IPS DF 6.9 (cell line): ENCODE results near the gene NAPB.
"Not testable (repeated sequence)": the region's sequence is repeated elsewhere in the genome, so short reads cannot be mapped to it uniquely, and the experiment has no call there.

Source experiments
- DNase-seq: peaks from one replicate; pipeline ENCODE4 v3.0.0-alpha.2; 2013; ENCODE audit warnings: low read depth, low spot score
- H3K27ac ChIP-seq: one replicate; pipeline ENCODE4 v1.5.1; 2013; ENCODE audit warnings: low read length, control low read depth
- H3K27me3 ChIP-seq: 2 replicates; pipeline ENCODE4 v1.6.1; 2013; ENCODE audit warnings: mild to moderate bottlenecking, low read length; ENCODE audit not compliant: control insufficient read depth, insufficient read depth
- H3K36me3 ChIP-seq: 2 replicates; pipeline ENCODE4 v1.6.1; 2013; ENCODE audit warnings: low read length; ENCODE audit not compliant: control insufficient read depth, insufficient read depth
- H3K4me1 ChIP-seq: 2 replicates; pipeline ENCODE4 v1.6.1; 2013; ENCODE audit warnings: low read length; ENCODE audit not compliant: control insufficient read depth, insufficient read depth
- H3K4me3 ChIP-seq: 2 replicates; pipeline ENCODE4 v1.5.1; 2013; ENCODE audit warnings: mild to moderate bottlenecking, low read length
- H3K9me3 ChIP-seq: 2 replicates; pipeline ENCODE4 v1.6.1; 2013; ENCODE audit warnings: low read length, inconsistent platforms; ENCODE audit not compliant: control insufficient read depth, insufficient read depth
- WGBS: extraction: QIAGEN DNeasy Blood & Tissue Kit; methylation state at CpG from one replicate; pipeline ENCODE4 v1.1.7; 2013; ENCODE audit warnings: mixed read lengths, missing lambda C conversion rate; ENCODE audit not compliant: insufficient read length, insufficient coverage; 5-methylcytosine and 5-hydroxymethylcytosine counted together

NAPB gene

DNA sequence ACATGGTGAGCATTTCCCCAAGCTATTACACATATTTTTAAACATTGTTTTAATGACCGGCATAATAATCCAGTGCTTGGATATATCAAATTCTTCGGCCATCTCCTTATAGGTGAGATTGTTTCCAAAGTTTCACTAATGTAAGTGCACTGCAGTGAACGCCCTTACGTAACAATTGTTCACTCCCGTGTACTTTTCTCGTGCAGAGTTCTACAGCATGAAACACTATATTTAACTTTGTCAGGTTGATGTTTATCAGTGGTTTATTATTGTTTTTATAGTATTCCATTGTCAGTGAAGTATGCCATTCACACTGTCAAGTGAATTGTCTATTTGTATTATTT, 62.8 kb downstream of the NAPB start:
- Histone ChIP-seq H3K27ac (no peak overlapping the region), H3K4me1 (peaks cover 2% of the 10 kb centered on the region), H3K27me3 (no peaks in the 10 kb centered on the region), H3K36me3 (peaks cover 2% of the 10 kb centered on the region; the same call in 1 of the 2 replicates), H3K4me3 (no peak overlapping the region), H3K9me3 (no peaks in the 10 kb centered on the region)
- no peak for DNase-seq
- WGBS: no CpG with 5 or more reads among the region's 6 CpGs

DNA sequence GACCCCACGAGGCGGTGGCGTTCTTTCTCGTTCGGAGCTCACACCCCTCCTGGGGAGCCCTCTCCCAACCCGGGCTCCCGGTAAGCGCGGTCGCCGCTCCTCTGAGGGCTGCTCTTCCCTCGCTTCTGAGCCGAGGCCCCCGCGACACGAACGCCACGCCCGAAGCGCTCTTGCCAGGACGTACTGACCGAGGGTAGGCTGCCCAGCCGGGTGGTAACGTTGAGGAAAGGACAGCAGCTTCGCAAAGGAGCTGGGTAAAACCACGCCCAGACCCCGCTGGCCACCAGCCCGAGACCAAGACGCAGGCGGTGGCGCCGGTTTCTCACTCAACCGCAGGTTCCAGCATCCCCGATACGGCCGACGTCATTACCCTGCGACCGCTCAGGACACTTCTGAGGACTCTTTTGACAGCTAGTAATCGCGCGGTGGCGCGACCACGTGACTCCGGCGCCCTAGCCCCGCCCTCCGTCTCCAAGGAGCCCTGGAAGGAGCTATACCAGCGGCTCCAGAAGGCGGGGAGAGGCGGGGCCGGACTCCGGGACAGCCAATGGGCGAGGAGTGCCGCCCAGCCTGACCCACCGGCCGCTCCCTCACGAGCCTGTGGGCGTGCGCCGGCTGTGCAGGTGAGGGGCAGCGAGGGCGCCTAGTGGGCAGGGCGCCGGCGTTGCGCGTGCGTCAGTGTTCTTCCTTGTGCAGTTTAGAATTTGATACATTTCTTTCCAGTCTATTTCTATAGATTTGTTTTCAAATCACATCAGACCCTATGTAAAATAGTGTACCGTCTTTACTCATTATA, 63.3 kb downstream of the NAPB start:
- Histone ChIP-seq H3K27me3 (no peaks in the 10 kb centered on the region), H3K27ac (no peak overlapping the region), H3K4me3 (peak overlapping the region; percentile 68), H3K36me3 (peaks cover 2% of the 10 kb centered on the region; the same call in 1 of the 2 replicates), H3K9me3 (no peaks in the 10 kb centered on the region), H3K4me1 (peaks cover 2% of the 10 kb centered on the region)
- WGBS: no CpG with 5 or more reads among the region's 71 CpGs
- peak; percentile 100 for DNase-seq

DNA sequence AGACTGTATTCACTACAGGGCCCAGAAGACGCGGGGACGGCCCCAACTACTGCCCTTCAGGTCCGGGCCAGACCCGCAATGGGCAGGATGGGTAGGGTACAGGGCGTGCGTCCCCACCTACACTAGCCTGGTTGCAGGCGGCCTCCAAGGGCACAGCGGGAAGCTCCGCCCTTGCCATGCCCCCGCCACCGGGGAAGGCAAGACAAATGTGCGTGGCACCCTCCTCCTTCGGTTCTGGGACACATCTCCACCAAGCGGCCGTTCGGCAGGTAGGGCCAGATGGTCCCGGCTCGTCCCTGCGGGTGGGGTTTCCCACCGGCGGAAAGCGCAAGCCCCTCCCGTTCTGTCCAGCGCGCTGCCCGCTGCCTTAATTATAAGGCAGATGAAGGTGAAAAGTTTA, 65.1 kb downstream of the NAPB start:
- Histone ChIP-seq H3K27me3 (no peaks in the 10 kb centered on the region), H3K9me3 (no peaks in the 10 kb centered on the region), H3K4me3 (peak overlapping the region; percentile 16; the same call in 1 of the 2 replicates), H3K4me1 (peaks cover 2% of the 10 kb centered on the region), H3K36me3 (peaks cover 2% of the 10 kb centered on the region; the same call in 1 of the 2 replicates), H3K27ac (no peak overlapping the region)
- no peak for DNase-seq
- WGBS: no CpG with 5 or more reads among the region's 27 CpGs

GRCh38 chr20:23350904-23351838, 70.1 kb downstream of the NAPB start:
- Histone ChIP-seq H3K27ac (no peak overlapping the region), H3K4me3 (peak overlapping the region; percentile 90), H3K36me3 (peaks cover 2% of the 10 kb centered on the region), H3K9me3 (no peaks in the 10 kb centered on the region), H3K4me1 (peaks cover 2% of the 10 kb centered on the region), H3K27me3 (no peaks in the 10 kb centered on the region)
- no peak for DNase-seq
- no CpG with 5 or more reads among the region's 64 CpGs for WGBS

- H3K27me3 ChIP-seq: no peaks in the 10 kb centered on the region
- peaks cover 2% of the 10 kb centered on the region for H3K36me3 ChIP-seq
- no CpG with 5 or more reads among the region's 65 CpGs for WGBS
- H3K4me1 ChIP-seq: peaks cover 2% of the 10 kb centered on the region; the same call in 1 of the 2 replicates
- peak within 1 kb of the TSS; percentile 90 for H3K4me3 ChIP-seq
- DNase-seq: peak; percentile 91
- H3K9me3 ChIP-seq: no peaks in the 10 kb centered on the region
- H3K27ac ChIP-seq: no peak within 1 kb of the TSS
These were observed 70.9 kb downstream of the NAPB start, which contains the start of gene NXT1 for GRCh38 chr20:23350196-23350903. NXT1 (plus strand) TSS chr20:23350791; CDS start chr20:23354042, 3,251 bp downstream.

- H3K4me3 ChIP-seq: peak overlapping the region; percentile 90
- WGBS: no CpG with 5 or more reads among the region's 23 CpGs
- peaks cover 2% of the 10 kb centered on the region; the same call in 1 of the 2 replicates for H3K36me3 ChIP-seq
- no peaks in the 10 kb centered on the region for H3K9me3 ChIP-seq
- no peak for DNase-seq
- no peaks in the 10 kb centered on the region for H3K27me3 ChIP-seq
- H3K4me1 ChIP-seq: peaks cover 2% of the 10 kb centered on the region; the same call in 1 of the 2 replicates
- no peak overlapping the region for H3K27ac ChIP-seq
These were observed 71.7 kb downstream of the NAPB start for GRCh38 chr20:23349338-23350195.

GRCh38 chr20:23348510-23348909, 72.8 kb downstream of the NAPB start:
- not testable (repeated sequence) for H3K9me3 ChIP-seq, H3K4me1 ChIP-seq, DNase-seq, H3K4me3 ChIP-seq, H3K27me3 ChIP-seq, H3K27ac ChIP-seq, H3K36me3 ChIP-seq
- no CpG with 5 or more reads among the region's 6 CpGs for WGBS

DNA sequence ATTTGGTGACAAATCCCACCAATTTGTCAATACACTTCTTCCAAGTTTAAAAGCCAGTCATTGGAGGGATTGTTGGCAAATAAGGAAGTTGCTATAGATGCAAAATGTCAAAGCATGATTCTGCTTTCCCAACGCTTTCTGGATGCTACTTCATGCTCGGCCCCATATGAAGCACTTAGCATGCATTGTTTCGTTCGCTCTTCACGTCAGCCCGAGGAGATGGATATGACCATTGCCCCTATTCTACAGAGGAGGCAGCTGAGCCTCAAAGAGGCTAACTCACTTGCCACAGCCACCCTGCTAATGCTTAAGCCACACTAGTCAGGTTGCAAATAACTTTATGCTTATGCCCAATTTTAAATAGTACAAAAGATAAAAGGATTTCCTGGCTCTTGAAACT, 73.5 kb downstream of the NAPB start:
- Histone ChIP-seq H3K4me3 (no peak overlapping the region), H3K36me3 (no peaks in the 10 kb centered on the region; the same call in 1 of the 2 replicates), H3K27ac (no peak overlapping the region), H3K4me1 (peaks cover 2% of the 10 kb centered on the region; the same call in 1 of the 2 replicates), H3K27me3 (no peaks in the 10 kb centered on the region), H3K9me3 (no peaks in the 10 kb centered on the region)
- WGBS: no CpG with 5 or more reads among the region's 6 CpGs
- DNase-seq: no peak

DNA sequence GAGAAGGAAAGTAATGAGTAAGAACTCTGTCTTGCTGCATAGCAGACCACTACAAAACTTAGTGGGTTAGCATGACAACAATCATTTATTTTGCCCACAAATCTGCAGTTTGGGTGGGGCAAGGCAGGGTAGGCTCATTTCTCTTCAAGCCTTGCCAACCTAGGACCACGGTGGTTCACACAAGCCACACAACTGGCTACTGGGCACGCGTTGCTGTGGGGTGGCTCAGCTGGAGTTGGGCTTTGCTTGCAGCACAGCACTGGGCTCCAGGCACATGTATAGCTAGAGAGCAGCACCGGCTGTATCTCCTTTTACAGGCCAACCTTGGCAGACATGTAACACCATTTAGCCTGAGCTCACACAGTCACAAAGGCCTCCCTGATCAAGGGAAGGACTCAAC, 75.3 kb downstream of the NAPB start:
- H3K9me3 ChIP-seq: no peaks in the 10 kb centered on the region
- no peaks in the 10 kb centered on the region; the same call in 1 of the 2 replicates for H3K36me3 ChIP-seq
- peaks cover 2% of the 10 kb centered on the region; the same call in 1 of the 2 replicates for H3K4me1 ChIP-seq
- WGBS: no CpG with 5 or more reads among the region's 4 CpGs
- H3K27me3 ChIP-seq: no peaks in the 10 kb centered on the region
- no peak for DNase-seq
- H3K27ac ChIP-seq: no peak overlapping the region
- H3K4me3 ChIP-seq: no peak overlapping the region
